PC-9 (cell line): Measurements from ENCODE around the gene NELL1. TPM values are rescaled to one million over a fixed set of nuclear protein-coding genes. Genes with fewer than 3 reads are reported as not detected.

Experiments used
- BruUV-seq: library from RNA; stranded (reverse); fragments of 400-500 nt; replicated peaks from 2 replicates; lab custom pipeline; 2021; lab: Mats Ljungman, UMichigan
- CTCF ChIA-PET: fragments of 300-600 bp; sonication (Branson Sonifier 250); formaldehyde crosslinking; loops from one replicate; lab custom pipeline; 2022; ENCODE audit warnings: antibody characterized with exemption; lab: Charles Lee
- POLR2A ChIA-PET: fragments of 300-600 bp; sonication (Branson Sonifier 250); formaldehyde crosslinking; loops from one replicate; lab custom pipeline; 2022; ENCODE audit warnings: antibody characterized with exemption; ENCODE audit not compliant: unreplicated experiment; lab: Charles Lee
- DNase-seq, 2 experiments: peaks; one replicate each; pipeline versions ENCODE4 v3.0.0 to v3.0.0-alpha.2; 2015 to 2022; ENCODE audit warnings: mixed read lengths in 1 of 2
- H2AFZ ChIP-seq: fragments of 200-600 bp; sonication (generic); 2 replicates; pipeline ENCODE4 v1.8.1; 2017; ENCODE audit warnings: antibody characterized with exemption
- H3F3A ChIP-seq: fragments of 200-600 bp; sonication (generic); 2 replicates; pipeline ENCODE4 v1.8.1; 2017; ENCODE audit warnings: antibody characterized with exemption, mild to moderate bottlenecking, low read depth; ENCODE audit not compliant: insufficient read depth
- H3K27ac ChIP-seq: fragments of 200-600 bp; sonication (generic); 2 replicates; pipeline ENCODE4 v1.6.1; 2016; ENCODE audit warnings: mixed run types
- H3K27me3 ChIP-seq: fragments of 200-600 bp; sonication (generic); 2 replicates; pipeline ENCODE4 v1.6.1; 2016; ENCODE audit warnings: low read depth, mixed run types; ENCODE audit not compliant: insufficient read depth
- H3K36me3 ChIP-seq: fragments of 200-600 bp; sonication (generic); 2 replicates; pipeline ENCODE4 v1.6.1; 2016; ENCODE audit warnings: low read depth, mixed run types
- H3K4me1 ChIP-seq: fragments of 200-600 bp; sonication (generic); replicated peaks from 2 replicates; pipeline ENCODE4 v1.6.1; 2016; ENCODE audit warnings: mixed run types; ENCODE audit not compliant: insufficient read depth
- H3K4me2 ChIP-seq: fragments of 200-600 bp; sonication (generic); 2 replicates; pipeline ENCODE4 v1.6.1; 2017; ENCODE audit warnings: mixed run types
- H3K4me3 ChIP-seq: fragments of 200-600 bp; sonication (generic); 2 replicates; pipeline ENCODE4 v1.6.1; 2016; ENCODE audit warnings: mixed run types
- H3K79me2 ChIP-seq: fragments of 200-600 bp; sonication (generic); 2 replicates; pipeline ENCODE4 v1.6.1; 2017; ENCODE audit warnings: low read depth, mixed run types
- H3K9me2 ChIP-seq: fragments of 200-600 bp; sonication (generic); 2 replicates; pipeline ENCODE4 v1.8.1; 2017; ENCODE audit warnings: mild to moderate bottlenecking; ENCODE audit not compliant: insufficient read depth
- H3K9me3 ChIP-seq: fragments of 200-600 bp; sonication (generic); 2 replicates; pipeline ENCODE4 v1.8.1; 2016; ENCODE audit warnings: low read depth; ENCODE audit not compliant: insufficient read depth
- H4K20me1 ChIP-seq: fragments of 200-600 bp; sonication (generic); 2 replicates; pipeline ENCODE4 v1.8.1; 2017; ENCODE audit not compliant: insufficient read depth
- EZH2 ChIP-seq: fragments of 200-600 bp; sonication (generic); IDR thresholded peaks from 2 replicates; pipeline ENCODE4 v1.8.0; 2017; ENCODE audit warnings: antibody characterized with exemption, low read depth
- intact Hi-C: fragments of 100-400 bp; cut with micrococcal nuclease; formaldehyde crosslinking; loops from one replicate; pipeline ENCODE4 v1.10.0; 2022; ENCODE audit not compliant: unreplicated experiment
- total RNA-seq: library from RNA; stranded (reverse); gene quantifications from 2 replicates; pipeline ENCODE4 v1.2.3, GENCODE V29; 2021
- TF ChIP-seq, protein P1 (sequence below): fragments of 200-600 bp; sonication (generic); conservative IDR thresholded peaks from 2 replicates; pipeline ENCODE4 v1.6.1; 2017; ENCODE audit warnings: mixed run types, antibody characterized with exemption, mild to moderate bottlenecking, moderate library complexity

The NELL1 gene
- total RNA-seq, 1 experiment from 2014 or later, result not detected

DNA sequence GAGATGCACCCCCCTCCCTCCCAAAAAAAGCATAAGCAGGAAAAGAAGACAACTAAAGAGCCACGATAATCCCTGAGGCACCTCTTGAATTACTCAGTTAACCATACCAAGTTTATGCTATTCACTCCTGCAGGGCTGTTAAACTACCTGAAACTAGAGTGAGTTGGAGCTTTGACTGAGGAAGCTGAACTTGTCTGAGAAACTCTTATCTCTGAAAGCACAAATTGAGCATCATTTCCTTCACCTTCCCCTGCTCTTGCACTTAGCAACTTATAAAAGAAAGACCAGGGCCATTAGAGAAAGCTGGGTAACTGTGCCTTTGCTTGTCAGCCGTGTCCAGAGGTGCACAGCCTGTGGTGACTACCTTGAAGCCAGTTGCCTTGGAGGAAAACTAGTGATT, 745.6 kb downstream of the NELL1 start:
- Histone ChIP-seq H3K9me2 (no peaks in the 10 kb centered on the region), H3K4me2 (no peak overlapping the region), H3K9me3 (no peaks in the 10 kb centered on the region), H3K27ac (no peak overlapping the region), H3K4me3 (no peak overlapping the region), H3K4me1 (no peaks in the 10 kb centered on the region), H3F3A (no peaks in the 10 kb centered on the region), H3K27me3 (no peaks in the 10 kb centered on the region), H3K79me2 (no peaks in the 10 kb centered on the region), H4K20me1 (no peaks in the 10 kb centered on the region), H3K36me3 (no peaks in the 10 kb centered on the region), H2AFZ (no peak overlapping the region)
- intact Hi-C loops, result loop anchor here (2.0 kb wide), 1 partner anchor 88 kb away; no protein-coding TSS in a partner anchor
- no TSS peak for BruUV-seq
- TF ChIP-seq, protein P1, sequence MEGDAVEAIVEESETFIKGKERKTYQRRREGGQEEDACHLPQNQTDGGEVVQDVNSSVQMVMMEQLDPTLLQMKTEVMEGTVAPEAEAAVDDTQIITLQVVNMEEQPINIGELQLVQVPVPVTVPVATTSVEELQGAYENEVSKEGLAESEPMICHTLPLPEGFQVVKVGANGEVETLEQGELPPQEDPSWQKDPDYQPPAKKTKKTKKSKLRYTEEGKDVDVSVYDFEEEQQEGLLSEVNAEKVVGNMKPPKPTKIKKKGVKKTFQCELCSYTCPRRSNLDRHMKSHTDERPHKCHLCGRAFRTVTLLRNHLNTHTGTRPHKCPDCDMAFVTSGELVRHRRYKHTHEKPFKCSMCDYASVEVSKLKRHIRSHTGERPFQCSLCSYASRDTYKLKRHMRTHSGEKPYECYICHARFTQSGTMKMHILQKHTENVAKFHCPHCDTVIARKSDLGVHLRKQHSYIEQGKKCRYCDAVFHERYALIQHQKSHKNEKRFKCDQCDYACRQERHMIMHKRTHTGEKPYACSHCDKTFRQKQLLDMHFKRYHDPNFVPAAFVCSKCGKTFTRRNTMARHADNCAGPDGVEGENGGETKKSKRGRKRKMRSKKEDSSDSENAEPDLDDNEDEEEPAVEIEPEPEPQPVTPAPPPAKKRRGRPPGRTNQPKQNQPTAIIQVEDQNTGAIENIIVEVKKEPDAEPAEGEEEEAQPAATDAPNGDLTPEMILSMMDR, result no peak
- no peak for TF ChIP-seq EZH2
- ChIA-PET POLR2A (no interaction called here), CTCF (no interaction called here)
- no peak for DNase-seq

DNA sequence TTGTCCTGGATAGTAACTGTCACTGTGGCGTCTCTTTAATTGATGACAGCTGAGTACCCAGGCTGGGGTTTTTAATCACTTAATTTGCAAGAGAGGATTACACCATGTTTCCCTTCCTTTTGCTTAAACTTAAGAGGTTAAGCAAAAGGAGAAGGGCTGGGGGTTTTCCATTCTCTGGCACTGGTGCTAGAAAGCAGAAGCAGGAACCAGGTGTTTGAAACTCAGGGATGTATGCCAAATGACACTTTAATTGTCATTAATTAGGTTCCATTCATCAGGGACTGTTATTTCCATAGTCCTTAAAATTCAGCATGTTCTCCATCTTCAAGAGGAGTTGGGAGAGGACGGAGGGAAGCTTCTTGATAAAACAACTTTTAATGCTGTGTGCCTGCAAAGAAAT, 746.2 kb downstream of the NELL1 start:
- Histone ChIP-seq H3F3A (no peaks in the 10 kb centered on the region), H3K4me3 (no peak overlapping the region), H3K9me3 (no peaks in the 10 kb centered on the region), H3K79me2 (no peaks in the 10 kb centered on the region), H4K20me1 (no peaks in the 10 kb centered on the region), H3K4me1 (no peaks in the 10 kb centered on the region), H3K27me3 (no peaks in the 10 kb centered on the region), H3K36me3 (no peaks in the 10 kb centered on the region), H2AFZ (no peak overlapping the region), H3K9me2 (no peaks in the 10 kb centered on the region), H3K4me2 (no peak overlapping the region), H3K27ac (no peak overlapping the region)
- no peak for DNase-seq
- TF ChIP-seq, protein P1, result no peak
- TF ChIP-seq EZH2, result no peak
- intact Hi-C loops, result loop anchor here (2.0 kb wide), 1 partner anchor 89 kb away; no protein-coding TSS in a partner anchor
- ChIA-PET CTCF (no interaction called here), POLR2A (no interaction called here)
- BruUV-seq, result no TSS peak

DNA sequence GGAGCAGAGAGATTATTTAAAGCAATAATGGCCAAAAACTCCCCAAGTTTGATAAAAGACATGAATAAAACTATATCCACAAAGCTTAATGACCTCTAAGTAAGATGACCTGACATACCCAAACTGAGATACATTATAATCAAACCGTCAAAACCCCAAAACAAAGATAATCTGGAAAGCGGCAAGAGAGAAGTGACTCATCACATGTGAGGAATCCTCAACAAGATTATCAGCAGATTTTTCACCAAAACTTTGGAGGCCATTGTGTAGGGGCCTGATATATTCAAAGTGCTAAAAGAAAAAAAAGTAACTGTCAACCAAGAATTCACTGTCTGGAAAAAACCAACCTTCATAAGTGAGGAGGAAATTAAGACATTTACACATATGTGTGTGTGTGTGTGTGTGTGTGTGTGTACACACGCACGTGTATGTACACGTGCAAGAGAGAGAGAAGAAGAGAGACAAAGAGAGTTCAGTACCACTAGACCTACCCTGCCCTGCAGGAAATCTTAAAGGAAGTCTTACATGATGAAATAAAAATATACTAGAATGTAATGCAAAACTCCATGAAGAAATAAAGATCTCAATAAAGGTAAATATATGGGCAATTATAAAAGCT, 752.4 kb downstream of the NELL1 start:
- Histone ChIP-seq H3K4me3 (no peak overlapping the region), H3K4me2 (no peak overlapping the region), H2AFZ (no peak overlapping the region), H3K27me3 (no peaks in the 10 kb centered on the region), H3K79me2 (no peaks in the 10 kb centered on the region), H3K27ac (no peak overlapping the region), H3K9me2 (no peaks in the 10 kb centered on the region), H3F3A (no peaks in the 10 kb centered on the region), H3K36me3 (no peaks in the 10 kb centered on the region), H4K20me1 (no peaks in the 10 kb centered on the region), H3K4me1 (no peaks in the 10 kb centered on the region), H3K9me3 (no peaks in the 10 kb centered on the region; the same call in 1 of the 2 replicates)
- ChIA-PET POLR2A (no interaction called here), CTCF (no interaction called here)
- DNase-seq, result no peak
- TF ChIP-seq, protein P1, result no peak
- TF ChIP-seq EZH2, result no peak
- no TSS peak for BruUV-seq
- intact Hi-C loops, result no loop called here
